Esophagus mucosa (tissue), 1 donor: ENCODE measurements around the gene DBET. TPM values are rescaled to one million over a fixed set of nuclear protein-coding genes. Genes with fewer than 3 reads are reported as not detected.

ENCODE experiments used
- total RNA-seq: library from RNA; stranded (reverse); gene quantifications from one replicate; pipeline ENCODE4 v1.2.4, GENCODE V29; 2023
- donor health status: DM: yes; HTN: yes; CAD: no.

Gene DBET
- total RNA-seq, 1 donor from 2014 or later: not detected

Other genes with a start within 250 kb of the DBET start
- gene FRG1, start 123.6 kb upstream of the DBET start, total RNA-seq: 29.8 TPM
- gene FRG2, start 37.2 kb upstream of the DBET start, total RNA-seq: not detected
- 0.56 TPM for gene DUX4, start 109.3 kb downstream of the DBET start, total RNA-seq